ENCODE results near the gene MCTP2.

DNA sequence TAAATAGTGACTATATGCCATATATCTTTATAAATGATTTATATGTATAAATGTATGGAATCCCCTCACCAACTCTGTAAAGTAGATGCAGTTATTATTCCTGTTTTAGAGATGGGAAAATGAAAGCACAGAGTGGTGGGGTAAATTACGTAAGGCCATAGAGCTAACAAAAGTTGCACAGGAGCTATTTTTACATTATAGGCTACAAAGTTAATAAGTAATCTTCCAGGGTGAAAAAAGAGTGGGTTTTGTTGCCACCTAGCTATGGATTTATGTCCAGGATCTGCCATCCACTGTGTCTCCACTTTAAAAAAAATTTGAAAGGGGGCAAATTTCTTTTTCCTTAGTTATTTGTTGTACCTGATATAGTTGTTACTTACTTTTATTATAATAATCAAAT is 235.7 kb downstream of the MCTP2 start:
- TF ChIP-seq, protein P1, sequence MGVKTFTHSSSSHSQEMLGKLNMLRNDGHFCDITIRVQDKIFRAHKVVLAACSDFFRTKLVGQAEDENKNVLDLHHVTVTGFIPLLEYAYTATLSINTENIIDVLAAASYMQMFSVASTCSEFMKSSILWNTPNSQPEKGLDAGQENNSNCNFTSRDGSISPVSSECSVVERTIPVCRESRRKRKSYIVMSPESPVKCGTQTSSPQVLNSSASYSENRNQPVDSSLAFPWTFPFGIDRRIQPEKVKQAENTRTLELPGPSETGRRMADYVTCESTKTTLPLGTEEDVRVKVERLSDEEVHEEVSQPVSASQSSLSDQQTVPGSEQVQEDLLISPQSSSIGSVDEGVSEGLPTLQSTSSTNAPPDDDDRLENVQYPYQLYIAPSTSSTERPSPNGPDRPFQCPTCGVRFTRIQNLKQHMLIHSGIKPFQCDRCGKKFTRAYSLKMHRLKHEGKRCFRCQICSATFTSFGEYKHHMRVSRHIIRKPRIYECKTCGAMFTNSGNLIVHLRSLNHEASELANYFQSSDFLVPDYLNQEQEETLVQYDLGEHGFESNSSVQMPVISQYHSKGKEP (tag by site-specific recombination; IDR thresholded peaks at IDR 0.05): no peak
- TF ChIP-seq, protein P2, sequence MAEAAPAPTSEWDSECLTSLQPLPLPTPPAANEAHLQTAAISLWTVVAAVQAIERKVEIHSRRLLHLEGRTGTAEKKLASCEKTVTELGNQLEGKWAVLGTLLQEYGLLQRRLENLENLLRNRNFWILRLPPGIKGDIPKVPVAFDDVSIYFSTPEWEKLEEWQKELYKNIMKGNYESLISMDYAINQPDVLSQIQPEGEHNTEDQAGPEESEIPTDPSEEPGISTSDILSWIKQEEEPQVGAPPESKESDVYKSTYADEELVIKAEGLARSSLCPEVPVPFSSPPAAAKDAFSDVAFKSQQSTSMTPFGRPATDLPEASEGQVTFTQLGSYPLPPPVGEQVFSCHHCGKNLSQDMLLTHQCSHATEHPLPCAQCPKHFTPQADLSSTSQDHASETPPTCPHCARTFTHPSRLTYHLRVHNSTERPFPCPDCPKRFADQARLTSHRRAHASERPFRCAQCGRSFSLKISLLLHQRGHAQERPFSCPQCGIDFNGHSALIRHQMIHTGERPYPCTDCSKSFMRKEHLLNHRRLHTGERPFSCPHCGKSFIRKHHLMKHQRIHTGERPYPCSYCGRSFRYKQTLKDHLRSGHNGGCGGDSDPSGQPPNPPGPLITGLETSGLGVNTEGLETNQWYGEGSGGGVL (tag by site-specific recombination; IDR thresholded peaks at IDR 0.05): no peak
- TF ChIP-seq, protein P3, sequence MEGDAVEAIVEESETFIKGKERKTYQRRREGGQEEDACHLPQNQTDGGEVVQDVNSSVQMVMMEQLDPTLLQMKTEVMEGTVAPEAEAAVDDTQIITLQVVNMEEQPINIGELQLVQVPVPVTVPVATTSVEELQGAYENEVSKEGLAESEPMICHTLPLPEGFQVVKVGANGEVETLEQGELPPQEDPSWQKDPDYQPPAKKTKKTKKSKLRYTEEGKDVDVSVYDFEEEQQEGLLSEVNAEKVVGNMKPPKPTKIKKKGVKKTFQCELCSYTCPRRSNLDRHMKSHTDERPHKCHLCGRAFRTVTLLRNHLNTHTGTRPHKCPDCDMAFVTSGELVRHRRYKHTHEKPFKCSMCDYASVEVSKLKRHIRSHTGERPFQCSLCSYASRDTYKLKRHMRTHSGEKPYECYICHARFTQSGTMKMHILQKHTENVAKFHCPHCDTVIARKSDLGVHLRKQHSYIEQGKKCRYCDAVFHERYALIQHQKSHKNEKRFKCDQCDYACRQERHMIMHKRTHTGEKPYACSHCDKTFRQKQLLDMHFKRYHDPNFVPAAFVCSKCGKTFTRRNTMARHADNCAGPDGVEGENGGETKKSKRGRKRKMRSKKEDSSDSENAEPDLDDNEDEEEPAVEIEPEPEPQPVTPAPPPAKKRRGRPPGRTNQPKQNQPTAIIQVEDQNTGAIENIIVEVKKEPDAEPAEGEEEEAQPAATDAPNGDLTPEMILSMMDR (tag by site-specific recombination; IDR thresholded peaks at IDR 0.05): no peak
- TF ChIP-seq, protein P4, sequence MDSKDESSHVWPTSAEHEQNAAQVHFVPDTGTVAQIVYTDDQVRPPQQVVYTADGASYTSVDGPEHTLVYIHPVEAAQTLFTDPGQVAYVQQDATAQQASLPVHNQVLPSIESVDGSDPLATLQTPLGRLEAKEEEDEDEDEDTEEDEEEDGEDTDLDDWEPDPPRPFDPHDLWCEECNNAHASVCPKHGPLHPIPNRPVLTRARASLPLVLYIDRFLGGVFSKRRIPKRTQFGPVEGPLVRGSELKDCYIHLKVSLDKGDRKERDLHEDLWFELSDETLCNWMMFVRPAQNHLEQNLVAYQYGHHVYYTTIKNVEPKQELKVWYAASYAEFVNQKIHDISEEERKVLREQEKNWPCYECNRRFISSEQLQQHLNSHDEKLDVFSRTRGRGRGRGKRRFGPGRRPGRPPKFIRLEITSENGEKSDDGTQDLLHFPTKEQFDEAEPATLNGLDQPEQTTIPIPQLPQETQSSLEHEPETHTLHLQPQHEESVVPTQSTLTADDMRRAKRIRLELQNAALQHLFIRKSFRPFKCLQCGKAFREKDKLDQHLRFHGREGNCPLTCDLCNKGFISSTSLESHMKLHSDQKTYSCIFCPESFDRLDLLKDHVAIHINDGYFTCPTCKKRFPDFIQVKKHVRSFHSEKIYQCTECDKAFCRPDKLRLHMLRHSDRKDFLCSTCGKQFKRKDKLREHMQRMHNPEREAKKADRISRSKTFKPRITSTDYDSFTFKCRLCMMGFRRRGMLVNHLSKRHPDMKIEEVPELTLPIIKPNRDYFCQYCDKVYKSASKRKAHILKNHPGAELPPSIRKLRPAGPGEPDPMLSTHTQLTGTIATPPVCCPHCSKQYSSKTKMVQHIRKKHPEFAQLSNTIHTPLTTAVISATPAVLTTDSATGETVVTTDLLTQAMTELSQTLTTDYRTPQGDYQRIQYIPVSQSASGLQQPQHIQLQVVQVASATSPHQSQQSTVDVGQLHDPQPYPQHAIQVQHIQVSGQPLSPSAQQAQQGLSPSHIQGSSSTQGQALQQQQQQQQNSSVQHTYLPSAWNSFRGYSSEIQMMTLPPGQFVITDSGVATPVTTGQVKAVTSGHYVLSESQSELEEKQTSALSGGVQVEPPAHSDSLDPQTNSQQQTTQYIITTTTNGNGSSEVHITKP (tag by site-specific recombination; IDR thresholded peaks at IDR 0.05): no peak
- TF ChIP-seq BCL11A (tag by site-specific recombination; IDR thresholded peaks at IDR 0.05; ENCODE audit: low read depth) (no peak), YY1 (tag by site-specific recombination; IDR thresholded peaks at IDR 0.05) (no peak), GLI4 (tag by site-specific recombination; IDR thresholded peaks at IDR 0.05) (no peak), ZNF792 (tag by site-specific recombination; IDR thresholded peaks at IDR 0.05) (no peak), ZNF155 (tag by site-specific recombination; IDR thresholded peaks at IDR 0.05) (no peak), MYNN (tag by site-specific recombination; IDR thresholded peaks at IDR 0.05; ENCODE audit: borderline replicate concordance) (no peak)
